ENCODE data around the gene AGBL5. TPM values are rescaled to one million over a fixed set of nuclear protein-coding genes. Genes with fewer than 3 reads are reported as not detected.

The AGBL5 gene
- total and polyA plus RNA-seq, 2 of the 13 experiments (the other 11 are each of a cell fraction or from before 2014, with no cell fraction given) = 55.9 to 73.3 TPM

GRCh38 chr2:27086724-27087593, 35.5 kb downstream of the AGBL5 start, which contains the start of gene KHK (continued):
- TF ChIP-seq BRF2 (CRISPR knock-in tag; IDR thresholded peaks at IDR 0.05) = no peak
- TF ChIP-seq ZBTB26 (CRISPR knock-in tag; IDR thresholded peaks at IDR 0.05; ENCODE audit: borderline replicate concordance) = no peak
- TF ChIP-seq KDM3A (CRISPR knock-in tag; IDR thresholded peaks at IDR 0.05; ENCODE audit: low read depth) = 0 out of 2 replicates have a peak, but pooled peaks have one; percentile 23
- no peak for TF ChIP-seq SNAPC5 (CRISPR knock-in tag; IDR thresholded peaks at IDR 0.05; ENCODE audit: borderline replicate concordance)
- TF ChIP-seq NKX3-1 (CRISPR knock-in tag; IDR thresholded peaks at IDR 0.05) = 0 out of 2 replicates have a peak, but pooled peaks have one; percentile 16
- TF ChIP-seq MIER3 (CRISPR knock-in tag; IDR thresholded peaks at IDR 0.05; ENCODE audit: borderline replicate concordance) = no peak; the same call in 1 of the 2 replicates
- TF ChIP-seq KDM1A (CRISPR knock-in tag; IDR thresholded peaks at IDR 0.05) = no peak; the same call in 1 of the 2 replicates
- TF ChIP-seq KLF16 (CRISPR knock-in tag; IDR thresholded peaks at IDR 0.05) = peak; percentile 11 to 73; a peak in 2 of 4 replicates
- no peak for TF ChIP-seq NCOR1 (IDR thresholded peaks at IDR 0.05; ENCODE audit: borderline replicate concordance, low read length)
- TF ChIP-seq ZFP36L2 (CRISPR knock-in tag; IDR thresholded peaks at IDR 0.05) = no peak
- TF ChIP-seq HNF4A (CRISPR knock-in tag; IDR thresholded peaks at IDR 0.05) = peak; percentile 8; the same call in 1 of the 2 replicates
- TF ChIP-seq NCOA2 (CRISPR knock-in tag; IDR thresholded peaks at IDR 0.05) = peak; percentile 12; the same call in 1 of the 2 replicates
- TF ChIP-seq ZNF576 (CRISPR knock-in tag; IDR thresholded peaks at IDR 0.05) = peak; percentile 87
- TF ChIP-seq ZNF773 (CRISPR knock-in tag; IDR thresholded peaks at IDR 0.05; ENCODE audit: borderline replicate concordance) = no peak
- TF ChIP-seq TAF1 (CRISPR knock-in tag; IDR thresholded peaks at IDR 0.05) = peak; percentile 68
- TF ChIP-seq ZNF274 (CRISPR knock-in tag; IDR thresholded peaks at IDR 0.05) = peak; percentile 31; the same call in 1 of the 2 replicates
- no peak for TF ChIP-seq ZNF407 (CRISPR knock-in tag; IDR thresholded peaks at IDR 0.05; ENCODE audit: not compliant biosample characterization)
- TF ChIP-seq TOPORS (CRISPR knock-in tag; IDR thresholded peaks at IDR 0.05) = peak; percentile 39; the same call in 1 of the 2 replicates

All from HepG2 (cell line).